Mesodermal cell (in vitro differentiated cells): Measurements from ENCODE around the gene GALNT17.
"Not testable (repeated sequence)": the region's sequence is repeated elsewhere in the genome, so short reads cannot be mapped to it uniquely, and the experiment has no call there.

Experiments used
- H3K27ac ChIP-seq: 2 replicates; pipeline ENCODE4 v1.7.0; 2013; ENCODE audit warnings: mild to moderate bottlenecking, low read depth, low read length, moderate library complexity; ENCODE audit not compliant: severe bottlenecking
- H3K36me3 ChIP-seq: 2 replicates; pipeline ENCODE4 v1.7.1; 2013; ENCODE audit warnings: mild to moderate bottlenecking, low read length, moderate library complexity; ENCODE audit not compliant: control insufficient read depth, insufficient read depth
- H3K4me1 ChIP-seq: one replicate; pipeline ENCODE4 v1.7.1; 2013; ENCODE audit warnings: mild to moderate bottlenecking, low read length; ENCODE audit not compliant: insufficient read depth, control insufficient read depth, poor library complexity, severe bottlenecking
- H3K4me3 ChIP-seq: 2 replicates; pipeline ENCODE4 v1.7.0; 2013; ENCODE audit warnings: low read length, control low read depth, mild to moderate bottlenecking; ENCODE audit not compliant: insufficient read depth, poor library complexity, severe bottlenecking; ENCODE audit errors: extremely low read depth
- H3K9me3 ChIP-seq: 2 replicates; pipeline ENCODE4 v1.7.1; 2013; ENCODE audit warnings: mild to moderate bottlenecking, low read length, moderate library complexity; ENCODE audit not compliant: control insufficient read depth
- WGBS, 2 experiments: methylation state at CpG; one replicate each; pipeline ENCODE4 v1.1.5; 2013; ENCODE audit warnings: missing lambda C conversion rate in 2 of 2; ENCODE audit not compliant: insufficient coverage in 2 of 2; 5-methylcytosine and 5-hydroxymethylcytosine counted together

The GALNT17 gene

DNA sequence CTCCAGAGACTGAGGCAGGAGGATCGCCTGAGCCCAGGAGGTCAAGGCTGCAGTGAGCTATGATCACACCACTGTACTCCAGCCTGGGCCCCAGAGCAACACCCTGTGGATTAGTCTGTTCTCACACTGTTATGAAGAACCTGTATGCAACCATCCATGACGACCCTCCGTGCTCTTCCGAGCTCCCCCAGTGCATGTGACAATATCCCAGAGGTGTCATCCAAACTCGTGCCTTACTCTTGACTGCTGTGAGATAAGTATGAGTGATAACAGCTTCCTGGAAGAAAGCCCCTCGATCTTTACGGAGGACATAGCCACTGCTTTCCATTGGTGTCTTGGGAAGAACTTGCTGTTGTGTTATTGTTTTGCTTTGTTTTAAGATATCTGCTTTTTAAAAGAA lies 591.9 kb downstream of the GALNT17 start:
- 60 to 73% methylated on average over 6 to 7 of the region's 7 CpGs for WGBS, 2 experiments
- H3K4me3 ChIP-seq, result no peak overlapping the region
- no peaks in the 10 kb centered on the region for H3K36me3 ChIP-seq
- H3K4me1 ChIP-seq, result no peaks in the 10 kb centered on the region
- no peaks in the 10 kb centered on the region for H3K9me3 ChIP-seq
- H3K27ac ChIP-seq, result no peak overlapping the region

GRCh38 chr7:71727347-71727746 lies 595.4 kb downstream of the GALNT17 start:
- 89 to 100% methylated on average over 1 of the region's 1 CpG for WGBS, 2 experiments
- no peaks in the 10 kb centered on the region for H3K36me3 ChIP-seq
- no peaks in the 10 kb centered on the region for H3K4me1 ChIP-seq
- no peaks in the 10 kb centered on the region for H3K9me3 ChIP-seq
- H3K4me3 ChIP-seq, result no peak overlapping the region
- H3K27ac ChIP-seq, result no peak overlapping the region

DNA sequence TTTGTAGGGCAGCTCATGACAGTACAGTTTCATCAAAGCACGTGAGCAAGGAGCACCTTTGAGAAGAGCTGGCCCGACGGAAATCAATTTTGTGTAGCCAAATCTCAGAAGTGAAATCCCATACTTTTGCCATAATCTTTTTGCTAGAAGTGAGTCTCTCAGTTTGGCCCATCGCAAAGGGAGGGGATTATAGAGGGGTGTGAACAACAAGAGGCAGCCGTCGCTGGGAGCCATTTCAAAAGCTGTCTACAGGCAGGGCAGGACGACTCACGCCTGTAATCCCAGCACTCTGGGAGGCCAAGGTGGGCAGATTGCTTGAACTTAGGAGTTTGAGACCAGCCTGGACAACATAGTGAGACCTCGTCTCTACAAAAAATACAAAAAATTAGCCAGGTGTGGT lies 599.8 kb downstream of the GALNT17 start:
- no peak overlapping the region for H3K27ac ChIP-seq
- no peaks in the 10 kb centered on the region for H3K36me3 ChIP-seq
- no peak overlapping the region for H3K4me3 ChIP-seq
- 89 to 92% methylated on average over 8 to 9 of the region's 9 CpGs for WGBS, 2 experiments
- H3K9me3 ChIP-seq, result no peaks in the 10 kb centered on the region
- no peaks in the 10 kb centered on the region for H3K4me1 ChIP-seq

DNA sequence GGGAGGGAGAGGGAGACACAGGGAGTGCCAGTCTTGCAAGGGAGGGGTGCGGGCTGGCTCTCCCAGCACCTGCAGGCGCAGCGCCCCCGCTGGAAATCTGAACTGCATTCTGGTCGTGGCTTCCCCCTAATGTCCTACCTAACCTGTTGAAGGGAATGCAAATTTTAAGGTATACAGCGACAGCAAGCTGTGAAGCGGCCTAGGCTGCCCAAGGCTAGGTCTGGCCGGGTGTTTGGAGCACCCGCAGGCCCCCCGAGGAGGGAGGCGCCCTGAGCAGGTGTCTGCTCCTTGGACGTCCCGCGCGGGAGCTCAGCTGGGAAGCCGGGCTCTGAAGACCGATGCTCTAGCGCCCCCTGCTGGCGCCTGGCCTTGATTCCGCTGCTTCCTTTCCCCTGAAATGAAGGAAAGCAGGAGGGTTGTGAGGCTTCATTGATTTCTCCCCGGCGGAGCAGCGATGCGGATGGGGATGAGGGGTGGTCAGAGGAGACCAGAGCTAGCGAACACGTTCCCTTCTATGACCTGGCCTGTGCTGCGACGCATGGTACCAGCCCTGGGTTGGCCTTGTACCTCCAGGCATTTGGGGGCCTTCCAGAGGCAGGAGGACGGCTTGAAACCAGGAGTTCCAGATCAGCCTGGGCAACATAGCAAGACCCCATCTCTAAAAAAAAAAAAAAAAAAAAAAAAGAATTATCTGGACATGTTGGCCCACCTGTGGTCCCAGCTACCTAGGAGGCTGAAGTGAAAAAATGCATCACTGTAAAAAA lies 601.3 kb downstream of the GALNT17 start:
- WGBS, 2 experiments, result 3 to 6% methylated on average over 24 to 25 of the region's 29 CpGs
- Histone ChIP-seq H3K9me3 (no peaks in the 10 kb centered on the region), H3K4me3 (no peak overlapping the region), H3K36me3 (no peaks in the 10 kb centered on the region), H3K4me1 (no peaks in the 10 kb centered on the region), H3K27ac (no peak overlapping the region)

DNA sequence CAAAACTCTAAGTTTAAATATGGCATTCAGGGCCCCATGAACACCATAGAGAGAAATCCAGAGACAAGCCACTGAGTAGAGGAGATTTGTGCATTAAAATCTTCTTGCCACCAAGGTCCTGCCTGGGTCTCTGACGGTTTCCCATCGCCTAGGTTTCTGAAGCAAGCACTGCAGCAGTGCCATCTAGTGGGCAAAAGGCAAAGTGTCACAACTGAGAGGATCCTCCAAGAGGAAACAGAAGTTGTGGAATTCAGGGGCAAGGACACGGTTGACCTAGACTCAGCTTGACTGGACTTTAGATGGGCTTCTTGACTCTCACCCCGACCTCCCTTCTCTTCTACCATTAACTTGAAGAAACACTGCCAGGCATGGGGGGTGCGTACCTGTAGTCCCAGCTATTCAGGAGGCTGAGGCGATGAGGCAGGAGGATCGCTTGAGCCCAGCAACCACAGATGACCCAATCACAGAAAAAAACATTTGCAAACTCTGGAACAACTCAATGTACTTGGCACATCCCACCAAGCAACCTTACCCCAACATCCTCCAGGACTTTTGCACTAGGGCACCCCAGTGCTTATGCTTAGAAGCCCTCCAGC lies 604.1 kb downstream of the GALNT17 start:
- Histone ChIP-seq H3K4me1 (no peaks in the 10 kb centered on the region), H3K27ac (no peak overlapping the region), H3K9me3 (no peaks in the 10 kb centered on the region), H3K4me3 (no peak overlapping the region), H3K36me3 (no peaks in the 10 kb centered on the region)
- 0 to 44% methylated on average over 4 to 7 of the region's 7 CpGs for WGBS, 2 experiments

GRCh38 chr7:71737931-71738540 lies 606.1 kb downstream of the GALNT17 start:
- H3K36me3 ChIP-seq, H3K4me3 ChIP-seq, H3K9me3 ChIP-seq, H3K27ac ChIP-seq, H3K4me1 ChIP-seq: not testable (repeated sequence)
- 87 to 90% methylated on average over 12 to 15 of the region's 42 CpGs for WGBS, 2 experiments

GRCh38 chr7:71739520-71740173 lies 607.7 kb downstream of the GALNT17 start:
- no peaks in the 10 kb centered on the region for H3K9me3 ChIP-seq
- no peaks in the 10 kb centered on the region for H3K36me3 ChIP-seq
- 54 to 59% methylated on average over 5 to 6 of the region's 10 CpGs for WGBS, 2 experiments
- H3K27ac ChIP-seq, result no peak overlapping the region
- H3K4me1 ChIP-seq, result no peaks in the 10 kb centered on the region
- H3K4me3 ChIP-seq, result no peak overlapping the region

GRCh38 chr7:71740174-71740560 lies 608.2 kb downstream of the GALNT17 start:
- H3K4me1 ChIP-seq, result no peaks in the 10 kb centered on the region
- no peak overlapping the region for H3K27ac ChIP-seq
- 81 to 85% methylated on average over 4 of the region's 5 CpGs for WGBS, 2 experiments
- H3K9me3 ChIP-seq, result no peaks in the 10 kb centered on the region
- no peak overlapping the region for H3K4me3 ChIP-seq
- H3K36me3 ChIP-seq, result no peaks in the 10 kb centered on the region

GRCh38 chr7:71746006-71746405 lies 614.1 kb downstream of the GALNT17 start:
- Histone ChIP-seq H3K4me1 (no peaks in the 10 kb centered on the region), H3K27ac (no peak overlapping the region), H3K36me3 (no peaks in the 10 kb centered on the region), H3K4me3 (no peak overlapping the region), H3K9me3 (peaks cover 12% of the 10 kb centered on the region)
- WGBS, 2 experiments, result 83 to 95% methylated on average over 3 to 5 of the region's 5 CpGs

- H3K9me3 ChIP-seq, result peaks cover 19% of the 10 kb centered on the region
- no peak overlapping the region for H3K4me3 ChIP-seq
- no peaks in the 10 kb centered on the region for H3K4me1 ChIP-seq
- 98 to 100% methylated on average over 4 of the region's 6 CpGs for WGBS, 2 experiments
- H3K36me3 ChIP-seq, result no peaks in the 10 kb centered on the region
- no peak overlapping the region for H3K27ac ChIP-seq
These were observed 618.3 kb downstream of the GALNT17 start for GRCh38 chr7:71750290-71750689.
